IMR-90 (cell line): ENCODE results near the gene HES6.

ENCODE experiments used
- CTCF ChIP-seq: conservative IDR thresholded peaks from 2 replicates; pipeline ENCODE4 v1.5.1; 2012; ENCODE audit warnings: mild to moderate bottlenecking, low read depth, low read length, improper control_type of control experiment
- MAFK ChIP-seq: IDR thresholded peaks from 2 replicates; pipeline ENCODE4 v1.6.1; 2012; ENCODE audit warnings: low read depth, low read length, improper control_type of control experiment
- POLR2A ChIP-seq: IDR thresholded peaks from 2 replicates; pipeline ENCODE4 v1.6.1; 2012; ENCODE audit warnings: mild to moderate bottlenecking, low read depth, low read length
- SMC3 ChIP-seq: fragments of 150-350 bp; IDR thresholded peaks from 2 replicates; pipeline ENCODE4 v1.6.1; 2016; ENCODE audit warnings: low read depth, mild to moderate bottlenecking, antibody characterized with exemption, low read length, moderate library complexity

DNA sequence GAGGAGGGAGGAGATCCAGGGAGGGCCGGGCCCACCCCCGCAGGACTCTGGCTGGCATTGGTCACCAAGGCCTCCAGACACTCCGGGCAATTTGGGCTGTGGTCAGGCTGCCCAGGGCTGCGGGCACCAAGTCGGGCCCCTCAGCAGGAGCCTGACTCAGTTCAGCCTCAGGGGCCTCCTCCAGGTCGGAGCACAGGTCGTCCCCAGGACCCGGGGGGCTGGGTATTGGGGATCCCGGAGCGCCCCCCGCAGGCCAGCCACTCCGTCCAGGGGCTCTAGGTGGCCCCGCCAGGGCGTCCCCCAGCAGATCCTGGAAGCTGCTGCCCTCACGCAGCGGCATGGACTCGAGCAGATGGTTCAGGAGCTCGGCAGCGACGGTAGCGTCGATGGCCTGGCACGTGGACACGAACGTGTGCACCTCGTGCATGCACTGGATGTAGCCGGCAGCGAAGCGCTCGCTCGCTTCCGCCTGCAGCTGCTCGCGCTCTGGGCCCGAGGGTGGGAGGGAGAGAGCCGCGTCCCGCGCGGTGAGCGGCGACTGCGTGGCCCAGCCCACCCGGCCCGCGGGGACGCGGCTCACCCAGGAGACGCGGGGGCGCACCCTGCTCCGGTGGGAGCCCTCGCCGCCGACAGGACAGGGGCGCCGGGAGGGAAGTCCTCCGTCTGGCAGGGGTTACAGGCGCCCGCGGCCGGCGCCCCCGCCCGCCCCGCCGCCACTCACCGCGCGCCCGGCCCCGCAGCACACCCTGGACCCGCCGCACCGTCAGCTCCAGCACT is 884 bp downstream of the HES6 start:
- TF ChIP-seq CTCF (no peak), POLR2A (no peak), SMC3 (no peak), MAFK (no peak)
